ENCODE measurements around the gene GNRH2. TPM values are rescaled to one million over a fixed set of nuclear protein-coding genes. Genes with fewer than 3 reads are reported as not detected.

The GNRH2 gene, protein sequence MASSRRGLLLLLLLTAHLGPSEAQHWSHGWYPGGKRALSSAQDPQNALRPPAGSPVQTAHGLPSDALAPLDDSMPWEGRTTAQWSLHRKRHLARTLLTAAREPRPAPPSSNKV
- 0.31 and 0.58 TPM in 2 replicates for polyA plus RNA-seq (2012; rRNA removed)
- 0.05 TPM in 1 of 2 replicates, not detected in the other for polyA plus RNA-seq (2012; cell fraction: cytosol; rRNA removed)
- polyA plus RNA-seq (2012; cell fraction: nucleus; rRNA removed), result 2.3 and 5.7 TPM in 2 replicates

DNA sequence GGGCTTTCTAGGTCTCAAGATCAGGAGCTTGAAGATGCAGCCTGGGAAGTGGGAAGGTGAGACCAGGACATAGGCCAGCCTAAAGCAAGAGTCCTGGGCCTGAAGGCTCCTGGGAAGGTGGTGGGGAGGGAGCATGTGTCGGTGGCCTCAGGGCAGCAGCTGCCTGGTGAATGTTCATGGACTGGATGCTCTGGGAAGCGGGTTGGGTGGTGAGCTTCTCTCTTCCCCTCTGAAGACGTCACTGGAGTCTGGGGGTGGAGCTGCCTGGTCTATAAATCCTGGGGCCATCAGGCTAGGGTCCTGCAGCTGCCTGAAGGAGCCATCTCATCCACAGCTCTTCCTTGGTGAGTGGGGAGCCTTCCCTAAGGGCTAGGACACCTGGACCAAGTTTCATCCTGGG, at the start of gene GNRH2:
GNRH2 (plus strand) TSS at position 301 of the 400 bp plus-strand sequence. CDS start 793 bp downstream, outside the sequence.
- Histone ChIP-seq H3K4me3 (ENCODE audit: low read depth in 2 of 2, low read length in 1 of 2) (no peak within 1 kb of the TSS), H3F3A (replicated peaks; ENCODE audit: insufficient read depth) (peaks cover 4% of the 10 kb centered on the region), H3K4me1 (ENCODE audit: control insufficient read depth in 1 of 2, insufficient read depth in 2 of 2, low read depth in 1 of 2, low read length in 1 of 2) (peaks cover 5 to 15% of the 10 kb centered on the region in 2 experiments; a peak in 2 of 4 replicates), H3K9ac (no peak within 1 kb of the TSS), H3K36me3 (replicated peaks in 1 of 2; ENCODE audit: control insufficient read depth in 1 of 2, insufficient read depth in 2 of 2, low read length in 1 of 2) (peaks cover 10 to 29% of the 10 kb centered on the region in 2 experiments), H2AFZ (ENCODE audit: low read depth) (no peak within 1 kb of the TSS), H3K27me3 (ENCODE audit: insufficient read depth) (no peaks in the 10 kb centered on the region), H3K9me2 (no peaks in the 10 kb centered on the region), H3K79me2 (ENCODE audit: insufficient read depth) (peaks cover 21% of the 10 kb centered on the region), H4K20me1 (ENCODE audit: insufficient read depth) (0 out of 2 replicates have a peak, but pooled peaks cover 5% of the 10 kb centered on the region), H3K9me3 (no peaks in the 10 kb centered on the region), H3K27ac (ENCODE audit: low read depth in 2 of 2, low read length in 1 of 2) (no peak within 1 kb of the TSS), H3K4me2 (no peak within 1 kb of the TSS)
- CTCF ChIA-PET, result interaction anchor here (1.3 kb wide), 2 partner anchors 10 to 73 kb away, joined by 3 to 5 read pairs; no protein-coding TSS in a partner anchor
- DNase-seq, result no peak
- whole genome bisulfite sequencing (ENCODE audit: low lambda C conversion rate), result 83% methylated on average over 3 of the region's 3 CpGs
- POLR2A ChIA-PET, result interaction anchor here (0.5 to 0.9 kb wide), 2 partner anchors 73 to 391 kb away, joined by 3 read pairs; partner anchors contain the start of gene NOP56
- TF ChIP-seq ELF1 (IDR thresholded peaks at IDR 0.05) (no peak), JUND (IDR thresholded peaks at IDR 0.05) (no peak), MEF2A (IDR thresholded peaks at IDR 0.05; ENCODE audit: borderline replicate concordance, low read depth) (no peak), FOXM1 (IDR thresholded peaks at IDR 0.05; ENCODE audit: low read depth) (no peak), NRF1 (IDR thresholded peaks at IDR 0.05; ENCODE audit: low read depth, low read length) (no peak), SMC3 (IDR thresholded peaks at IDR 0.05; ENCODE audit: low read depth, low read length) (no peak), CHD2 (IDR thresholded peaks at IDR 0.05; ENCODE audit: low read length, partially characterized antibody) (no peak), SIN3A (IDR thresholded peaks at IDR 0.05; ENCODE audit: borderline replicate concordance, low read depth, low read length) (no peak), TCF12 (IDR thresholded peaks at IDR 0.05) (no peak), RXRA (IDR thresholded peaks at IDR 0.05; ENCODE audit: borderline replicate concordance, low read depth) (no peak), RFX5 (IDR thresholded peaks at IDR 0.05; ENCODE audit: low read length) (no peak), FOSL2 (IDR thresholded peaks at IDR 0.05; ENCODE audit: borderline replicate concordance, low read depth) (no peak)
- TF ChIP-seq, protein P1, sequence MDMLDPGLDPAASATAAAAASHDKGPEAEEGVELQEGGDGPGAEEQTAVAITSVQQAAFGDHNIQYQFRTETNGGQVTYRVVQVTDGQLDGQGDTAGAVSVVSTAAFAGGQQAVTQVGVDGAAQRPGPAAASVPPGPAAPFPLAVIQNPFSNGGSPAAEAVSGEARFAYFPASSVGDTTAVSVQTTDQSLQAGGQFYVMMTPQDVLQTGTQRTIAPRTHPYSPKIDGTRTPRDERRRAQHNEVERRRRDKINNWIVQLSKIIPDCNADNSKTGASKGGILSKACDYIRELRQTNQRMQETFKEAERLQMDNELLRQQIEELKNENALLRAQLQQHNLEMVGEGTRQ (IDR thresholded peaks at IDR 0.05; ENCODE audit: borderline replicate concordance, low read depth, low read length), result no peak
- TF ChIP-seq, protein P2, sequence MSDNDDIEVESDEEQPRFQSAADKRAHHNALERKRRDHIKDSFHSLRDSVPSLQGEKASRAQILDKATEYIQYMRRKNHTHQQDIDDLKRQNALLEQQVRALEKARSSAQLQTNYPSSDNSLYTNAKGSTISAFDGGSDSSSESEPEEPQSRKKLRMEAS (IDR thresholded peaks at IDR 0.05; ENCODE audit: low read depth), result no peak
- TF ChIP-seq, protein P3, sequence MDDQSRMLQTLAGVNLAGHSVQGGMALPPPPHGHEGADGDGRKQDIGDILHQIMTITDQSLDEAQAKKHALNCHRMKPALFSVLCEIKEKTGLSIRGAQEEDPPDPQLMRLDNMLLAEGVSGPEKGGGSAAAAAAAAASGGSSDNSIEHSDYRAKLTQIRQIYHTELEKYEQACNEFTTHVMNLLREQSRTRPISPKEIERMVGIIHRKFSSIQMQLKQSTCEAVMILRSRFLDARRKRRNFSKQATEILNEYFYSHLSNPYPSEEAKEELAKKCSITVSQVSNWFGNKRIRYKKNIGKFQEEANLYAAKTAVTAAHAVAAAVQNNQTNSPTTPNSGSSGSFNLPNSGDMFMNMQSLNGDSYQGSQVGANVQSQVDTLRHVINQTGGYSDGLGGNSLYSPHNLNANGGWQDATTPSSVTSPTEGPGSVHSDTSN (IDR thresholded peaks at IDR 0.05), result no peak
- TF ChIP-seq, protein P4, sequence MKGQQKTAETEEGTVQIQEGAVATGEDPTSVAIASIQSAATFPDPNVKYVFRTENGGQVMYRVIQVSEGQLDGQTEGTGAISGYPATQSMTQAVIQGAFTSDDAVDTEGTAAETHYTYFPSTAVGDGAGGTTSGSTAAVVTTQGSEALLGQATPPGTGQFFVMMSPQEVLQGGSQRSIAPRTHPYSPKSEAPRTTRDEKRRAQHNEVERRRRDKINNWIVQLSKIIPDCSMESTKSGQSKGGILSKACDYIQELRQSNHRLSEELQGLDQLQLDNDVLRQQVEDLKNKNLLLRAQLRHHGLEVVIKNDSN (IDR thresholded peaks at IDR 0.05; ENCODE audit: borderline replicate concordance, low read depth), result no peak
- TF ChIP-seq, protein P5, sequence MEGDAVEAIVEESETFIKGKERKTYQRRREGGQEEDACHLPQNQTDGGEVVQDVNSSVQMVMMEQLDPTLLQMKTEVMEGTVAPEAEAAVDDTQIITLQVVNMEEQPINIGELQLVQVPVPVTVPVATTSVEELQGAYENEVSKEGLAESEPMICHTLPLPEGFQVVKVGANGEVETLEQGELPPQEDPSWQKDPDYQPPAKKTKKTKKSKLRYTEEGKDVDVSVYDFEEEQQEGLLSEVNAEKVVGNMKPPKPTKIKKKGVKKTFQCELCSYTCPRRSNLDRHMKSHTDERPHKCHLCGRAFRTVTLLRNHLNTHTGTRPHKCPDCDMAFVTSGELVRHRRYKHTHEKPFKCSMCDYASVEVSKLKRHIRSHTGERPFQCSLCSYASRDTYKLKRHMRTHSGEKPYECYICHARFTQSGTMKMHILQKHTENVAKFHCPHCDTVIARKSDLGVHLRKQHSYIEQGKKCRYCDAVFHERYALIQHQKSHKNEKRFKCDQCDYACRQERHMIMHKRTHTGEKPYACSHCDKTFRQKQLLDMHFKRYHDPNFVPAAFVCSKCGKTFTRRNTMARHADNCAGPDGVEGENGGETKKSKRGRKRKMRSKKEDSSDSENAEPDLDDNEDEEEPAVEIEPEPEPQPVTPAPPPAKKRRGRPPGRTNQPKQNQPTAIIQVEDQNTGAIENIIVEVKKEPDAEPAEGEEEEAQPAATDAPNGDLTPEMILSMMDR (IDR thresholded peaks at IDR 0.05), result no peak
- TF ChIP-seq, protein P6, sequence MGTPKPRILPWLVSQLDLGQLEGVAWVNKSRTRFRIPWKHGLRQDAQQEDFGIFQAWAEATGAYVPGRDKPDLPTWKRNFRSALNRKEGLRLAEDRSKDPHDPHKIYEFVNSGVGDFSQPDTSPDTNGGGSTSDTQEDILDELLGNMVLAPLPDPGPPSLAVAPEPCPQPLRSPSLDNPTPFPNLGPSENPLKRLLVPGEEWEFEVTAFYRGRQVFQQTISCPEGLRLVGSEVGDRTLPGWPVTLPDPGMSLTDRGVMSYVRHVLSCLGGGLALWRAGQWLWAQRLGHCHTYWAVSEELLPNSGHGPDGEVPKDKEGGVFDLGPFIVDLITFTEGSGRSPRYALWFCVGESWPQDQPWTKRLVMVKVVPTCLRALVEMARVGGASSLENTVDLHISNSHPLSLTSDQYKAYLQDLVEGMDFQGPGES (IDR thresholded peaks at IDR 0.05; ENCODE audit: low read depth, low read length), result no peak
